GM18951 (cell line): ENCODE results near the gene RCOR2.

Source experiments
- POLR2A ChIP-seq: IDR thresholded peaks from 4 replicates; pipeline ENCODE4 v1.6.1; 2011; ENCODE audit warnings: mild to moderate bottlenecking; ENCODE audit not compliant: insufficient read length, insufficient read depth; ENCODE audit errors: extremely low read depth
- in situ Hi-C: fragments of 300-500 bp; cut with MboI; formaldehyde crosslinking; loops from one replicate; pipeline ENCODE4 v1.12.0; 2022; ENCODE audit warnings: low sequenced_read_pairs, mixed read lengths, inconsistent platforms; ENCODE audit not compliant: unreplicated experiment

RCOR2 gene

GRCh38 chr11:63890368-63890767, 26.6 kb downstream of the RCOR2 start:
- no peak for TF ChIP-seq POLR2A
- in situ Hi-C loops = no loop called here

- in situ Hi-C loops = no loop called here
- TF ChIP-seq POLR2A = no peak
Observed at GRCh38 chr11:63889344-63889743, 27.6 kb downstream of the RCOR2 start.

- in situ Hi-C loops = no loop called here
- peak; percentile 57 for TF ChIP-seq POLR2A
Observed at GRCh38 chr11:63888170-63889086, 28.5 kb downstream of the RCOR2 start.

- no peak for TF ChIP-seq POLR2A
- in situ Hi-C loops = no loop called here
Observed at GRCh38 chr11:63887386-63887999, 29.5 kb downstream of the RCOR2 start.

GRCh38 chr11:63884196-63884932, 32.6 kb downstream of the RCOR2 start:
- TF ChIP-seq POLR2A = no peak
- in situ Hi-C loops = no loop called here

- TF ChIP-seq POLR2A = no peak
- in situ Hi-C loops = no loop called here
Observed at GRCh38 chr11:63883791-63884190, 33.2 kb downstream of the RCOR2 start.

- no peak for TF ChIP-seq POLR2A
Observed at GRCh38 chr11:63882555-63883242, 34.3 kb downstream of the RCOR2 start.

GRCh38 chr11:63880403-63880790, 36.6 kb downstream of the RCOR2 start:
- no peak for TF ChIP-seq POLR2A
- in situ Hi-C loops = no loop called here

More at GRCh38 chr11:63882555-63883242, 34.3 kb downstream of the RCOR2 start:
- in situ Hi-C loops = no loop called here

- in situ Hi-C loops = no loop called here
Observed at GRCh38 chr11:63879598-63880402, 37.2 kb downstream of the RCOR2 start.

GRCh38 chr11:63877658-63878241, 39.2 kb downstream of the RCOR2 start:
- in situ Hi-C loops = no loop called here

More at GRCh38 chr11:63879598-63880402, 37.2 kb downstream of the RCOR2 start:
- TF ChIP-seq POLR2A = no peak

GRCh38 chr11:63876616-63877015, 40.3 kb downstream of the RCOR2 start:
- in situ Hi-C loops = no loop called here

More at GRCh38 chr11:63877658-63878241, 39.2 kb downstream of the RCOR2 start:
- TF ChIP-seq POLR2A = no peak

GRCh38 chr11:63875506-63876065, 41.4 kb downstream of the RCOR2 start:
- no peak for TF ChIP-seq POLR2A
- in situ Hi-C loops = no loop called here

More at GRCh38 chr11:63876616-63877015, 40.3 kb downstream of the RCOR2 start:
- no peak for TF ChIP-seq POLR2A

- no peak for TF ChIP-seq POLR2A
- in situ Hi-C loops = no loop called here
Observed at GRCh38 chr11:63874511-63874910, 42.5 kb downstream of the RCOR2 start.
